Measurements from ENCODE around the gene MCAT. TPM values are rescaled to one million over a fixed set of nuclear protein-coding genes. Genes with fewer than 3 reads are reported as not detected.

MCAT gene
- total RNA-seq, 1 experiment from 2014 or later = 18.8 TPM

GRCh38 chr22:43134553-43134952, 8.6 kb downstream of the MCAT start:
- H3K4me3 Mint-ChIP-seq (ENCODE audit: unreplicated experiment) = no peak overlapping the region
- intact Hi-C loops (cut with micrococcal nuclease) = no loop called here

DNA sequence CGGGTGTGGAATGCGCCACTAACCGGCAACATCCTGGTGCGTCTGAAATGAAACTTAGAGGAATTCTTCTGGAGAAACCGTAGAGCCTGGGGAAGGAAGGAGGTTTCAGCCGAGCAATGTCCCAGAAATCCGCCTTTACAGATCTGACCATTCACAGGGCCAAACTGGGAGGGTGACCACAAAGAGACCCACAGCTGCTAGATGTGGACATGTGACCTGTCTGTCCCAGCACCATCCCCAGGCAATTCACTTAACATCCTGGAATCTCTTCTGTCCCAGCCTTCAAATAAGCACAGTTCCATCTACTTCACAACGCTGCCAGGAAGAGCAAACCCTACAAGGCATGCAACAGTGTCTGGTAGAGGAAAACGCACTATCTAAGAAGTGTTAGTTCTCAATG, 9.8 kb downstream of the MCAT start:
- H3K9me3 Mint-ChIP-seq (ENCODE audit: unreplicated experiment) = no peaks in the 10 kb centered on the region
- ChIA-PET CTCF (no interaction called here), POLR2A (no interaction called here)
- H3K27ac Mint-ChIP-seq (ENCODE audit: low read depth, unreplicated experiment) = no peak overlapping the region
- intact Hi-C loops (cut with micrococcal nuclease) = no loop called here
- no peak for TF ChIP-seq CTCF (IDR thresholded peaks at IDR 0.05; ENCODE audit: unreplicated experiment)
- peaks cover 76% of the 10 kb centered on the region for H3K36me3 Mint-ChIP-seq (ENCODE audit: insufficient read depth, unreplicated experiment)
- no peak for DNase-seq (ENCODE audit: unreplicated experiment)
- H3K4me3 Mint-ChIP-seq (ENCODE audit: unreplicated experiment) = no peak overlapping the region
- H3K27me3 Mint-ChIP-seq (ENCODE audit: insufficient read depth, unreplicated experiment) = no peaks in the 10 kb centered on the region
- H3K4me1 Mint-ChIP-seq (ENCODE audit: insufficient read depth, unreplicated experiment) = peaks cover 9% of the 10 kb centered on the region
- no TSS peak for BruUV-seq (replicated peaks)

More at GRCh38 chr22:43134553-43134952, 8.6 kb downstream of the MCAT start:
- peaks cover 77% of the 10 kb centered on the region for H3K36me3 Mint-ChIP-seq (ENCODE audit: insufficient read depth, unreplicated experiment)
- no peak for DNase-seq (ENCODE audit: unreplicated experiment)
- H3K4me1 Mint-ChIP-seq (ENCODE audit: insufficient read depth, unreplicated experiment) = no peaks in the 10 kb centered on the region
- no TSS peak for BruUV-seq (replicated peaks)
- H3K9me3 Mint-ChIP-seq (ENCODE audit: unreplicated experiment) = no peaks in the 10 kb centered on the region
- ChIA-PET POLR2A (interaction anchor here (0.8 kb wide), 1 partner anchor 13 kb away, joined by 3 read pairs; no protein-coding TSS in a partner anchor), CTCF (no interaction called here)
- no peak for TF ChIP-seq CTCF (IDR thresholded peaks at IDR 0.05; ENCODE audit: unreplicated experiment)
- H3K27ac Mint-ChIP-seq (ENCODE audit: low read depth, unreplicated experiment) = no peak overlapping the region
- H3K27me3 Mint-ChIP-seq (ENCODE audit: insufficient read depth, unreplicated experiment) = no peaks in the 10 kb centered on the region

DNA sequence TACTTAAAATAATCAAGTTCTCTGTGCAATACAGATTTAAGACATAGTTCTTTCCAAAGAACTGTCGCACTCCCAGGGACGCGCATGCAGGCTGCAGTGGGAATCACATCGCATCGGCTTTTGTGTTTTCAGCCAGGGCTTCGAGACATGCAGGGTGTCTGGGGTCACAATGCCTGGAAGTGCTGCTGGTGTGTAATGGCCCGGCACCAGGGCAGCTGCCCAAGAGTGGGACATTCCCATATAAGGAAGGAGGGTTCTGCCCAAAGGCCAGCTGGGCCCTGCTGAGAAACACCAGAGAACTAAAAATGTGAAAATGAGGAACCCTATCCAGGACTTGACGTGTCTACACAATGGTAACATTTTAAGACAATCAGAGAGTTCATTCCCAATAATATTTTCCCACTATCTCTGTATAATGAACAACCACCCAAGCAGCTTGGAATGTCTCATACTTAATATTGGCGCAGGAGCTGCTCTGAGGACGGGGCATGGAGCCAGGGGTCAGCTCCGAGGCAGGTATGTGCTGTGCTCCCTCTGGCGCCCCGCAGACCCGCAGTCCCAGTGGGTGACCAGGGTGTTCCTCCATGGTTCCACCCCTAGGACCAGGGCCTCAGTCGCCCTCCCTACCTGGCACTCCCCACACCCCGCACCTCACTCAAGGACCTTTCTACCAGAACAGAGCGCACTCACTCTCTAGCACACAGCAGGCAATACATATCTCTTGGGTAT, 11.3 kb downstream of the MCAT start:
- TF ChIP-seq CTCF (IDR thresholded peaks at IDR 0.05; ENCODE audit: unreplicated experiment) = no peak
- BruUV-seq (replicated peaks) = no TSS peak
- no peak overlapping the region for H3K4me3 Mint-ChIP-seq (ENCODE audit: unreplicated experiment)
- H3K36me3 Mint-ChIP-seq (ENCODE audit: insufficient read depth, unreplicated experiment) = peaks cover 70% of the 10 kb centered on the region
- ChIA-PET POLR2A (no interaction called here), CTCF (no interaction called here)
- no peaks in the 10 kb centered on the region for H3K9me3 Mint-ChIP-seq (ENCODE audit: unreplicated experiment)
- peaks cover 20% of the 10 kb centered on the region for H3K4me1 Mint-ChIP-seq (ENCODE audit: insufficient read depth, unreplicated experiment)
- no peak for DNase-seq (ENCODE audit: unreplicated experiment)
- intact Hi-C loops (cut with micrococcal nuclease) = no loop called here
- no peak overlapping the region for H3K27ac Mint-ChIP-seq (ENCODE audit: low read depth, unreplicated experiment)
- H3K27me3 Mint-ChIP-seq (ENCODE audit: insufficient read depth, unreplicated experiment) = no peaks in the 10 kb centered on the region

GRCh38 chr22:43129426-43130425, 13.5 kb downstream of the MCAT start:
- intact Hi-C loops (cut with micrococcal nuclease) = no loop called here
- TF ChIP-seq CTCF (IDR thresholded peaks at IDR 0.05; ENCODE audit: unreplicated experiment) = no peak
- ChIA-PET CTCF (interaction anchor here (0.6 to 0.7 kb wide), 2 partner anchors 151 to 339 kb away, joined by 3 read pairs; no protein-coding TSS in a partner anchor), POLR2A (interaction anchor here (0.6 to 0.7 kb wide), 3 partner anchors 16 to 602 kb away, joined by 3 read pairs; no protein-coding TSS in a partner anchor)
- peaks cover 28% of the 10 kb centered on the region for H3K4me1 Mint-ChIP-seq (ENCODE audit: insufficient read depth, unreplicated experiment)
- no peaks in the 10 kb centered on the region for H3K27me3 Mint-ChIP-seq (ENCODE audit: insufficient read depth, unreplicated experiment)
- no TSS peak for BruUV-seq (replicated peaks)
- peaks cover 53% of the 10 kb centered on the region for H3K36me3 Mint-ChIP-seq (ENCODE audit: insufficient read depth, unreplicated experiment)
- no peaks in the 10 kb centered on the region for H3K9me3 Mint-ChIP-seq (ENCODE audit: unreplicated experiment)
- DNase-seq (ENCODE audit: unreplicated experiment) = no peak
- H3K4me3 Mint-ChIP-seq (ENCODE audit: unreplicated experiment) = no peak overlapping the region
- peak overlapping the region; percentile 19 for H3K27ac Mint-ChIP-seq (ENCODE audit: low read depth, unreplicated experiment)

Measured in MCF 10A (cell line).